Fibroblast of lung (primary cell): ENCODE data around the gene ALOXE3. TPM values are rescaled to one million over a fixed set of nuclear protein-coding genes. Genes with fewer than 3 reads are reported as not detected.

Source experiments
- DNase-seq, 2 donors: peaks; one replicate each; pipeline versions ENCODE4 v3.0.0 to v3.0.0-alpha.2; 2010; ENCODE audit warnings: low read depth in 2 of 2
- H2AFZ ChIP-seq: 2 replicates; pipeline ENCODE4 v1.5.1; 2012; ENCODE audit warnings: low read length, control low read depth, inconsistent platforms
- H3K27ac ChIP-seq: 2 replicates; pipeline ENCODE4 v1.5.1; 2011; ENCODE audit warnings: low read length, control low read depth; ENCODE audit not compliant: insufficient read depth
- H3K27me3 ChIP-seq: 2 replicates; pipeline ENCODE4 v1.5.1; 2011; ENCODE audit warnings: mild to moderate bottlenecking, low read length; ENCODE audit not compliant: control insufficient read depth, insufficient read depth
- H3K36me3 ChIP-seq: 2 replicates; pipeline ENCODE4 v1.5.1; 2011; ENCODE audit warnings: low read length; ENCODE audit not compliant: control insufficient read depth, insufficient read depth
- H3K4me1 ChIP-seq: 2 replicates; pipeline ENCODE4 v1.5.1; 2011; ENCODE audit warnings: low read length; ENCODE audit not compliant: control insufficient read depth, insufficient read depth; ENCODE audit errors: extremely low read depth
- H3K4me2 ChIP-seq: 2 replicates; pipeline ENCODE4 v1.5.1; 2011; ENCODE audit warnings: low read length, control low read depth; ENCODE audit not compliant: insufficient read depth; ENCODE audit errors: extremely low read depth
- H3K4me3 ChIP-seq, 4 experiments: fragments of 200-600 bp in 1 of 4; sonication (generic) in 1 of 4; replicated peaks in 1 of 4; 2 replicates each; pipeline ENCODE4 v1.5.1; 2011 to 2016; ENCODE audit warnings: low read length in 4 of 4, low read depth in 3 of 4, mild to moderate bottlenecking in 3 of 4, control low read depth in 2 of 4, inconsistent platforms in 1 of 4, mixed read lengths in 1 of 4; ENCODE audit not compliant: insufficient read depth in 1 of 4; ENCODE audit errors: control extremely low read depth in 1 of 4
- H3K79me2 ChIP-seq: 2 replicates; pipeline ENCODE4 v1.5.1; 2012; ENCODE audit warnings: mild to moderate bottlenecking, low read length, inconsistent platforms; ENCODE audit not compliant: control insufficient read depth, insufficient read depth
- H3K9ac ChIP-seq: 2 replicates; pipeline ENCODE4 v1.5.1; 2011; ENCODE audit warnings: mild to moderate bottlenecking, low read length, control low read depth; ENCODE audit not compliant: insufficient read depth
- H3K9me3 ChIP-seq: 2 replicates; pipeline ENCODE4 v1.5.1; 2012; ENCODE audit warnings: low read depth, low read length; ENCODE audit not compliant: control insufficient read depth, insufficient read depth
- H4K20me1 ChIP-seq: 2 replicates; pipeline ENCODE4 v1.5.1; 2011; ENCODE audit warnings: low read length; ENCODE audit not compliant: control insufficient read depth, insufficient read depth; ENCODE audit errors: extremely low read depth
- EZH2 ChIP-seq: IDR thresholded peaks from 2 replicates; pipeline ENCODE4 v1.5.1; 2012; ENCODE audit warnings: low read length, control low read depth, mild to moderate bottlenecking; ENCODE audit errors: missing control alignments
- polyA plus RNA-seq, 2 donors: library from polyadenylated mRNA; depleted of rRNA in 1 of 2; stranded (reverse) in 1 of 2; unstranded in 1 of 2; fragments of >200 nt; gene quantifications; 2 replicates each; pipeline ENCODE4 v1.2.1, GENCODE V29; 2011 to 2012; ENCODE audit warnings: missing spikeins in 1 of 2
- total RNA-seq: library from RNA; depleted of rRNA; stranded (reverse); fragments of >200 nt; gene quantifications from 2 replicates; pipeline ENCODE4 v1.2.1, GENCODE V29; 2014
- TF ChIP-seq, protein P1 (sequence below), 2 donors: IDR thresholded peaks in 1 of 2; conservative IDR thresholded peaks in 1 of 2; 1 replicate in 1 of 2; 2 replicates in 1 of 2; pipeline ENCODE4 v1.5.1; 2011 to 2012; ENCODE audit warnings: low read length in 2 of 2, control low read depth in 1 of 2, inconsistent platforms in 1 of 2, low read depth in 1 of 2, mild to moderate bottlenecking in 1 of 2

ALOXE3 gene
- total and polyA plus RNA-seq, 2 donors (not counting 1 experiment from before 2014, with no cell fraction given): 0.01 TPM; not detected in 1

DNA sequence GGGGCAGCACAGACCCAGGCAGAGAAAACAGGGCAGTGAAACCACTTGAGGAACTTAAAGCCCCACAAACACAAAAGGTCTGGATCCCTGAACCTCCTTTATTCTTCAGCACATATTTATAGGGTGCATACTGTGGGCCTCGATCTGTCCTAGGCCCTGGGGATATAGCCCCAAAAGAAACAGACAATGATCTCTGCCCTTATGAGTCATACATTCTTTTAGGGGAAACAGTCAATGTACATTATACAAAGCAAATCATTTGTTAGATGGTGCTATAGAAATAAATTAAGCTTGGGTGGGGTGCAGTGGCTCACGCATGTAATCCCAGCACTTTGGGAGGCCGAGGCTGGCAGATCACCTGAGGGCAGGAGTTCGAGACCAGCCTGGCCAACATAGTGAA is 15.6 kb upstream of the ALOXE3 start:
- H3K4me2 ChIP-seq: no peak overlapping the region
- TF ChIP-seq, protein P1, sequence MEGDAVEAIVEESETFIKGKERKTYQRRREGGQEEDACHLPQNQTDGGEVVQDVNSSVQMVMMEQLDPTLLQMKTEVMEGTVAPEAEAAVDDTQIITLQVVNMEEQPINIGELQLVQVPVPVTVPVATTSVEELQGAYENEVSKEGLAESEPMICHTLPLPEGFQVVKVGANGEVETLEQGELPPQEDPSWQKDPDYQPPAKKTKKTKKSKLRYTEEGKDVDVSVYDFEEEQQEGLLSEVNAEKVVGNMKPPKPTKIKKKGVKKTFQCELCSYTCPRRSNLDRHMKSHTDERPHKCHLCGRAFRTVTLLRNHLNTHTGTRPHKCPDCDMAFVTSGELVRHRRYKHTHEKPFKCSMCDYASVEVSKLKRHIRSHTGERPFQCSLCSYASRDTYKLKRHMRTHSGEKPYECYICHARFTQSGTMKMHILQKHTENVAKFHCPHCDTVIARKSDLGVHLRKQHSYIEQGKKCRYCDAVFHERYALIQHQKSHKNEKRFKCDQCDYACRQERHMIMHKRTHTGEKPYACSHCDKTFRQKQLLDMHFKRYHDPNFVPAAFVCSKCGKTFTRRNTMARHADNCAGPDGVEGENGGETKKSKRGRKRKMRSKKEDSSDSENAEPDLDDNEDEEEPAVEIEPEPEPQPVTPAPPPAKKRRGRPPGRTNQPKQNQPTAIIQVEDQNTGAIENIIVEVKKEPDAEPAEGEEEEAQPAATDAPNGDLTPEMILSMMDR (conservative IDR thresholded peaks at IDR 0.05 in 1 of 2, IDR thresholded peaks at IDR 0.05 in 1 of 2; ENCODE audit: low read depth in 1 of 2, low read length in 2 of 2): no peak
- TF ChIP-seq EZH2: no peak
- no peaks in the 10 kb centered on the region for H4K20me1 ChIP-seq
- peaks cover 8% of the 10 kb centered on the region for H3K4me1 ChIP-seq
- no peaks in the 10 kb centered on the region for H3K9me3 ChIP-seq
- no peak overlapping the region for H3K9ac ChIP-seq
- H2AFZ ChIP-seq: no peak overlapping the region
- H3K79me2 ChIP-seq: no peaks in the 10 kb centered on the region
- H3K36me3 ChIP-seq: no peaks in the 10 kb centered on the region
- no peak for DNase-seq
- H3K27ac ChIP-seq: no peak overlapping the region
- no peaks in the 10 kb centered on the region for H3K27me3 ChIP-seq
- H3K4me3 ChIP-seq: no peak overlapping the region

DNA sequence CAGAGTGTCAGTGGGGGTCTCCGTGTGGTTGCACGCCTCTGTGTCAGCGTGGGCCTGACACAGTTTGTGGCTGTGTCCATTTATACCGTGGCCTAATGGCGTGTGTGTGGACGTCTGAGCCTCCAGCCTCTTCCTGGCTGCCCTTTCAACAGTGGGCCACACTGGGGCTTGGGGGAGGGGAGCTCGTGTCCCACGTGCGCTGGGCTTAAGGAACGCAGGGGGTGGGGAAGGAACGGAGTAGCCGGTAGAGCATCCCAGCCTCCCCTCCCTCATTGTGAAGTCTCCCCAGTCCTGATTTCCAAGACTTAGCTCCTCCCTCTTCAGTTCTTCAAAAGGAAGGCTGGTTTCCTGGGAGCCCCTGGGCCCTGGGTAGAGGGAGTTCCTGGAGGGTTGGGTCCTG is 15.1 kb upstream of the ALOXE3 start:
- Histone ChIP-seq H2AFZ (no peak overlapping the region), H3K27ac (no peak overlapping the region), H3K36me3 (no peaks in the 10 kb centered on the region), H3K27me3 (no peaks in the 10 kb centered on the region), H3K4me2 (no peak overlapping the region), H3K9me3 (no peaks in the 10 kb centered on the region), H3K9ac (no peak overlapping the region), H3K4me3 (no peak overlapping the region), H3K79me2 (no peaks in the 10 kb centered on the region), H4K20me1 (no peaks in the 10 kb centered on the region), H3K4me1 (peaks cover 8% of the 10 kb centered on the region)
- DNase-seq: no peak
- TF ChIP-seq, protein P1 (conservative IDR thresholded peaks at IDR 0.05 in 1 of 2, IDR thresholded peaks at IDR 0.05 in 1 of 2; ENCODE audit: low read depth in 1 of 2, low read length in 2 of 2): no peak
- no peak for TF ChIP-seq EZH2

DNA sequence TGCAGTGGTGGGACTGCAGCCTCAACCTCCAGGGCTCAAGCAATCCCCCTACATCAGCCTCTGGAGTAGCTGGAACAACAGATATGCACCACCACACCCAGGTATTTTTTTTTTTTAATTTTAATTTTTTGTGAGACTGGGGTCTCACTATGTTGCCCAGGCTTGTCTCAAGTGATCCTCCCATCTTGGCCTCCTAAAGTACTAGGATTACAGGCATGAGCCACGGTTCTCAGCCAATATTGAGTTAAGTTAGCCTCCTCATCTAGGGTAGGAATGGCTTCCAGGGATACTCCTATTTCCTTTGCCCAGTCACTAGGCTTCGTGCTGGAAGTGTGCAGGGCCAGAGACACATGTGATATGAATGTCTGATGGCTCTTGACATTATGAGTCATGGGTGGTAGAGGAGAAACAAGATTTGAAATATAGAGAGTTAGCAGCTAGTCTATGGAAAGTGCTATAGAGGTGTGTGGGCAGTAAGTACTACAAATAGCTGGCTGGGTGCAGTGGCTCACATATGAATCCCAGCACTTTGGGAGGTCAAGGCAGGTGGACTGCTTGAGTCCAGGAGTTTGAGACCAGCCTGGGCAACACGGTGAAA is 13.6 kb upstream of the ALOXE3 start:
- Histone ChIP-seq H3K27ac (no peak overlapping the region), H3K36me3 (no peaks in the 10 kb centered on the region), H3K9me3 (no peaks in the 10 kb centered on the region), H3K27me3 (no peaks in the 10 kb centered on the region), H3K4me2 (no peak overlapping the region), H3K4me3 (no peak overlapping the region), H3K9ac (no peak overlapping the region), H3K79me2 (no peaks in the 10 kb centered on the region), H2AFZ (no peak overlapping the region), H3K4me1 (no peaks in the 10 kb centered on the region), H4K20me1 (no peaks in the 10 kb centered on the region)
- DNase-seq: peak in 1 of 2 donors; percentile 27
- TF ChIP-seq, protein P1 (conservative IDR thresholded peaks at IDR 0.05 in 1 of 2, IDR thresholded peaks at IDR 0.05 in 1 of 2; ENCODE audit: low read depth in 1 of 2, low read length in 2 of 2): no peak
- no peak for TF ChIP-seq EZH2
